Right lobe of liver (tissue), 4 donors: ENCODE results near the gene GNRH2.
"Not testable (repeated sequence)": the region's sequence is repeated elsewhere in the genome, so short reads cannot be mapped to it uniquely, and the experiment has no call there.

Experiments used
- POLR2A ChIP-seq: fragments of 450-650 bp; IDR thresholded peaks from one replicate; pipeline ENCODE4 v1.6.1; 2017; ENCODE audit warnings: antibody characterized with exemption, mild to moderate bottlenecking
- TF ChIP-seq, protein P1 (sequence below), 4 donors: fragments of 200-600 bp in 3 of 4; fragments of 450-650 bp in 1 of 4; IDR thresholded peaks; one replicate each; pipeline versions ENCODE4 v1.5.1 to v1.8.0; 2016 to 2022; ENCODE audit warnings: antibody characterized with exemption in 4 of 4, mild to moderate bottlenecking in 2 of 4
- donor health status: DM: no; HTN: no; CAD: no.
- donor health status: DM: no; HTN: no; CAD: no.
- donor health status: DM: no; HTN: yes; CAD: no.

DNA sequence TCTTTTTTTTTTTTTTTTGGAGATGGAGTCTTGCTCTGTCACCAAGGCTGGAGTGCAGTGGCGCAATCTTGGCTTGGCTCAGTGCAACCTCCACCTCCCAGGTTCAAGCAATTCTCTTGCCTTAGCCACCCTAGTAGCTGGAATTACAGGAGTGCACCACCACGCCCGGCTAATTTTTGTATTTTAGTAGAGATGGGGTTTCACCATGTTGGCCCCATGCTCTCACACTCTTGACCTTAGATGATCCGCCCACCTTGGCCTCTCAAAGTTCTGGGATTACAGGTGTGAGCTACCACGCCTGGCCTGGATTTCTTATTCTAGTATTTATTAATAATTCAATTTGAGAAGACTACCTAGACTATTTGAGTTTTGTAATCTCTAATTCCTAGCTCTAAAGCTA is 28.1 kb upstream of the GNRH2 start:
- TF ChIP-seq POLR2A, result not testable (repeated sequence)
- TF ChIP-seq, protein P1, sequence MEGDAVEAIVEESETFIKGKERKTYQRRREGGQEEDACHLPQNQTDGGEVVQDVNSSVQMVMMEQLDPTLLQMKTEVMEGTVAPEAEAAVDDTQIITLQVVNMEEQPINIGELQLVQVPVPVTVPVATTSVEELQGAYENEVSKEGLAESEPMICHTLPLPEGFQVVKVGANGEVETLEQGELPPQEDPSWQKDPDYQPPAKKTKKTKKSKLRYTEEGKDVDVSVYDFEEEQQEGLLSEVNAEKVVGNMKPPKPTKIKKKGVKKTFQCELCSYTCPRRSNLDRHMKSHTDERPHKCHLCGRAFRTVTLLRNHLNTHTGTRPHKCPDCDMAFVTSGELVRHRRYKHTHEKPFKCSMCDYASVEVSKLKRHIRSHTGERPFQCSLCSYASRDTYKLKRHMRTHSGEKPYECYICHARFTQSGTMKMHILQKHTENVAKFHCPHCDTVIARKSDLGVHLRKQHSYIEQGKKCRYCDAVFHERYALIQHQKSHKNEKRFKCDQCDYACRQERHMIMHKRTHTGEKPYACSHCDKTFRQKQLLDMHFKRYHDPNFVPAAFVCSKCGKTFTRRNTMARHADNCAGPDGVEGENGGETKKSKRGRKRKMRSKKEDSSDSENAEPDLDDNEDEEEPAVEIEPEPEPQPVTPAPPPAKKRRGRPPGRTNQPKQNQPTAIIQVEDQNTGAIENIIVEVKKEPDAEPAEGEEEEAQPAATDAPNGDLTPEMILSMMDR (IDR thresholded peaks at IDR 0.05), result not testable (repeated sequence)
